ENCODE data around the gene TMED9.

The TMED9 gene

DNA sequence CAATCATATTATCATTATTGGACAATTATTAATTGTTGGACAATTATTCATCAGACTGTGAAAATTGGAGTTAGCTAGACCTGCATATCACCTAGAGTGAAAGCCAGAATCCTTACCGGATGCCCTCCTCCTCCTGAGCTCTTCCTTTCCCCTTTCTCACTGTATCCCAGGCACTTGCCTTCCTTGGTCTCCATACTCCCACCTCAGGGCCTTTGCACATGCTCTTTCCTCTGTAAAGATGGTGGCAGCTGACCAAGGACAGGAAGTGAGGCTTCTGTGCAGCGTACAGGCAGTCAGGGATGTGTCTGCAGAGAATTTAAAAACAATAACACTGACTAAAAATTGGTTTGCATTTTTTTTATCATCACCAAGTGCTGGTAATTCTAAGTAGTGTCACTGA, 22.1 kb upstream of the TMED9 start:
- no peak for TF ChIP-seq CTCF (conservative IDR thresholded peaks at IDR 0.05; ENCODE audit: low read depth, low read length)
- Histone ChIP-seq H3K79me2 (ENCODE audit: insufficient read depth, low read depth) (no peaks in the 10 kb centered on the region), H3K4me3 (IDR thresholded peaks at IDR 0.05; ENCODE audit: insufficient read depth, low read depth, low read length) (no peak overlapping the region), H3K27ac (no peak overlapping the region), H3K36me3 (ENCODE audit: insufficient read depth) (no peaks in the 10 kb centered on the region), H3K9ac (no peak overlapping the region), H3K27me3 (ENCODE audit: insufficient read depth, low read depth) (no peaks in the 10 kb centered on the region), H3K4me2 (no peak overlapping the region), H4K20me1 (ENCODE audit: insufficient read depth) (no peaks in the 10 kb centered on the region), H2AFZ (ENCODE audit: low read depth) (no peak overlapping the region), H3K4me1 (ENCODE audit: low read depth, poor library complexity, severe bottlenecking) (no peaks in the 10 kb centered on the region)

GRCh38 chr5:177575488-177575887, 16.5 kb upstream of the TMED9 start:
- Histone ChIP-seq H3K4me1 (ENCODE audit: low read depth, poor library complexity, severe bottlenecking) (no peaks in the 10 kb centered on the region), H3K27ac (no peak overlapping the region), H3K79me2 (ENCODE audit: insufficient read depth, low read depth) (no peaks in the 10 kb centered on the region), H4K20me1 (ENCODE audit: insufficient read depth) (no peaks in the 10 kb centered on the region), H3K9ac (no peak overlapping the region), H3K36me3 (ENCODE audit: insufficient read depth) (no peaks in the 10 kb centered on the region), H3K4me2 (no peak overlapping the region), H3K27me3 (ENCODE audit: insufficient read depth, low read depth) (no peaks in the 10 kb centered on the region), H2AFZ (ENCODE audit: low read depth) (no peak overlapping the region), H3K4me3 (IDR thresholded peaks at IDR 0.05; ENCODE audit: insufficient read depth, low read depth, low read length) (no peak overlapping the region)
- TF ChIP-seq CTCF (conservative IDR thresholded peaks at IDR 0.05; ENCODE audit: low read depth, low read length) = no peak

DNA sequence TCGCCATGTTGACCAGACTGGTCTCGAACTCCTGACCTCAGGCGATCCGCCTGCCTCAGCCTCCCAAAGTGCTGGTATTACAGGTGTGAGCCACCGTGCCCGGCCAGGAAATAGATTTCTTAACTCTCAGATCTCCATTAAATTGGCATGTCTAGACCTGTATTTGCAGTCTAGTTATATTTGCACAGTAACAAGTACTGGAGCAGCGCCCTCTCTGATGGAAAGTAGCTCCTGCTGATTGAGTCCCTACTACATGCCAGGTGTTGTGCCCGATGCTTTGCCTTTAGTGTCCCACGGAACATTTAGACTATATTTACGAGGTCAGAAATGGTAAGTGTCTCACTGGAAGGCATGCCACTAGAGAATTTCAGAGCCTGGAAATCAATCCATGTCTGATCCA, 15.8 kb upstream of the TMED9 start:
- H3K27me3 ChIP-seq (ENCODE audit: insufficient read depth, low read depth) = no peaks in the 10 kb centered on the region
- H4K20me1 ChIP-seq (ENCODE audit: insufficient read depth) = no peaks in the 10 kb centered on the region
- no peak overlapping the region for H2AFZ ChIP-seq (ENCODE audit: low read depth)
- no peak for TF ChIP-seq CTCF (conservative IDR thresholded peaks at IDR 0.05; ENCODE audit: low read depth, low read length)
- H3K9ac ChIP-seq = no peak overlapping the region
- H3K4me3 ChIP-seq (IDR thresholded peaks at IDR 0.05; ENCODE audit: insufficient read depth, low read depth, low read length) = no peak overlapping the region
- no peaks in the 10 kb centered on the region for H3K36me3 ChIP-seq (ENCODE audit: insufficient read depth)
- no peak overlapping the region for H3K27ac ChIP-seq
- H3K79me2 ChIP-seq (ENCODE audit: insufficient read depth, low read depth) = no peaks in the 10 kb centered on the region
- no peak overlapping the region for H3K4me2 ChIP-seq
- H3K4me1 ChIP-seq (ENCODE audit: low read depth, poor library complexity, severe bottlenecking) = no peaks in the 10 kb centered on the region

GRCh38 chr5:177578316-177578715, 13.7 kb upstream of the TMED9 start:
- no peaks in the 10 kb centered on the region for H3K27me3 ChIP-seq (ENCODE audit: insufficient read depth, low read depth)
- no peak overlapping the region for H2AFZ ChIP-seq (ENCODE audit: low read depth)
- H3K79me2 ChIP-seq (ENCODE audit: insufficient read depth, low read depth) = no peaks in the 10 kb centered on the region
- H3K4me2 ChIP-seq = no peak overlapping the region
- no peaks in the 10 kb centered on the region for H3K4me1 ChIP-seq (ENCODE audit: low read depth, poor library complexity, severe bottlenecking)
- no peaks in the 10 kb centered on the region for H3K36me3 ChIP-seq (ENCODE audit: insufficient read depth)
- TF ChIP-seq CTCF (conservative IDR thresholded peaks at IDR 0.05; ENCODE audit: low read depth, low read length) = no peak
- H3K4me3 ChIP-seq (IDR thresholded peaks at IDR 0.05; ENCODE audit: insufficient read depth, low read depth, low read length) = no peak overlapping the region
- H3K9ac ChIP-seq = no peak overlapping the region
- H4K20me1 ChIP-seq (ENCODE audit: insufficient read depth) = no peaks in the 10 kb centered on the region
- no peak overlapping the region for H3K27ac ChIP-seq
